ENCODE measurements around the gene AOC1.
"Not testable (repeated sequence)": the region's sequence is repeated elsewhere in the genome, so short reads cannot be mapped to it uniquely, and the experiment has no call there.

The AOC1 gene
- 0 to 0.21 (median 0) reads per million in 9 experiments for total RNA-seq

- peaks cover 49 to 90% of the 10 kb centered on the region in 2 donors for H3K27me3 Mint-ChIP-seq
- ATAC-seq (replicated peaks): no peak
- peaks cover 0 to 3% of the 10 kb centered on the region in 2 donors for H3K4me1 Mint-ChIP-seq (ENCODE audit: low read depth in 2 of 2)
- no peak within 1 kb of the TSS for H3K27ac Mint-ChIP-seq
- no peak for DNase-seq
- no peaks in the 10 kb centered on the region for H3K9me3 Mint-ChIP-seq
- no peaks in the 10 kb centered on the region for H3K36me3 Mint-ChIP-seq (ENCODE audit: insufficient read depth)
- H3K4me3 Mint-ChIP-seq: no peak within 1 kb of the TSS
Observed at GRCh38 chr7:150852371-150852905, at the start of gene AOC1. AOC1 (plus strand) TSS chr7:150852517; CDS start chr7:150856471, 3,954 bp downstream.

- DNase-seq (no peak), ATAC-seq (replicated peaks) (no peak)
- Mint-ChIP-seq H3K4me1 (ENCODE audit: low read depth in 2 of 2) (peaks cover 4% of the 10 kb centered on the region in 2 donors), H3K4me3 (no peak overlapping the region), H3K27me3 (peaks cover 57 to 84% of the 10 kb centered on the region in 2 donors), H3K27ac (no peak overlapping the region), H3K9me3 (no peaks in the 10 kb centered on the region), H3K36me3 (ENCODE audit: insufficient read depth) (no peaks in the 10 kb centered on the region)
Observed at GRCh38 chr7:150803161-150803860, 49.0 kb upstream of the AOC1 start.

GRCh38 chr7:150804802-150805201 lies 47.5 kb upstream of the AOC1 start:
- peaks cover 54 to 83% of the 10 kb centered on the region in 2 donors for H3K27me3 Mint-ChIP-seq
- H3K36me3 Mint-ChIP-seq (ENCODE audit: insufficient read depth): no peaks in the 10 kb centered on the region
- H3K27ac Mint-ChIP-seq: no peak overlapping the region
- no peak for DNase-seq
- no peaks in the 10 kb centered on the region for H3K9me3 Mint-ChIP-seq
- peaks cover 4% of the 10 kb centered on the region in 2 donors for H3K4me1 Mint-ChIP-seq (ENCODE audit: low read depth in 2 of 2)
- ATAC-seq (replicated peaks): no peak
- H3K4me3 Mint-ChIP-seq: no peak overlapping the region

- no peak for DNase-seq
- Mint-ChIP-seq H3K4me3 (no peak overlapping the region), H3K9me3 (no peaks in the 10 kb centered on the region), H3K4me1 (ENCODE audit: low read depth in 2 of 2) (peaks cover 4% of the 10 kb centered on the region in 2 donors), H3K36me3 (ENCODE audit: insufficient read depth) (no peaks in the 10 kb centered on the region), H3K27me3 (peaks cover 62 to 91% of the 10 kb centered on the region in 2 donors), H3K27ac (no peak overlapping the region)
- ATAC-seq (replicated peaks): no peak
Observed at GRCh38 chr7:150805864-150806263, 46.5 kb upstream of the AOC1 start.

- DNase-seq: no peak
- Mint-ChIP-seq H3K4me3 (no peak overlapping the region), H3K4me1 (ENCODE audit: low read depth in 2 of 2) (peaks cover under 1% of the 10 kb centered on the region in 2 donors), H3K36me3 (ENCODE audit: insufficient read depth) (no peaks in the 10 kb centered on the region), H3K27me3 (peaks cover 63 to 91% of the 10 kb centered on the region in 2 donors), H3K9me3 (no peaks in the 10 kb centered on the region), H3K27ac (no peak overlapping the region)
- ATAC-seq (replicated peaks): no peak
Observed at GRCh38 chr7:150806454-150806853, 45.9 kb upstream of the AOC1 start.

GRCh38 chr7:150806863-150807262 lies 45.5 kb upstream of the AOC1 start:
- Mint-ChIP-seq H3K36me3 (ENCODE audit: insufficient read depth) (no peaks in the 10 kb centered on the region), H3K9me3 (no peaks in the 10 kb centered on the region), H3K27me3 (peaks cover 63 to 91% of the 10 kb centered on the region in 2 donors), H3K4me1 (ENCODE audit: low read depth in 2 of 2) (no peaks in the 10 kb centered on the region), H3K4me3 (no peak overlapping the region), H3K27ac (no peak overlapping the region)
- DNase-seq (no peak), ATAC-seq (replicated peaks) (no peak)

- H3K9me3 Mint-ChIP-seq; H3K4me1 Mint-ChIP-seq (ENCODE audit: low read depth in 2 of 2); ATAC-seq (replicated peaks); H3K36me3 Mint-ChIP-seq (ENCODE audit: insufficient read depth); DNase-seq; H3K4me3 Mint-ChIP-seq; H3K27ac Mint-ChIP-seq: not testable (repeated sequence)
- peaks cover 63 to 90% of the 10 kb centered on the region in 2 donors for H3K27me3 Mint-ChIP-seq
Observed at GRCh38 chr7:150807616-150808438, 44.5 kb upstream of the AOC1 start.

- peaks cover 86 to 97% of the 10 kb centered on the region in 2 donors for H3K27me3 Mint-ChIP-seq
- no peak for DNase-seq
- H3K27ac Mint-ChIP-seq: no peak overlapping the region
- H3K4me3 Mint-ChIP-seq: no peak overlapping the region
- peaks cover 0 to 2% of the 10 kb centered on the region in 2 donors for H3K9me3 Mint-ChIP-seq
- no peak for ATAC-seq (replicated peaks)
- H3K4me1 Mint-ChIP-seq (ENCODE audit: low read depth in 2 of 2): no peaks in the 10 kb centered on the region
- no peaks in the 10 kb centered on the region for H3K36me3 Mint-ChIP-seq (ENCODE audit: insufficient read depth)
Observed at GRCh38 chr7:150814328-150815001, 37.9 kb upstream of the AOC1 start.

- Mint-ChIP-seq H3K27ac (no peak overlapping the region), H3K36me3 (ENCODE audit: insufficient read depth) (no peaks in the 10 kb centered on the region), H3K27me3 (peaks cover 59 to 75% of the 10 kb centered on the region in 2 donors), H3K9me3 (peaks cover 0 to 4% of the 10 kb centered on the region in 2 donors), H3K4me1 (ENCODE audit: low read depth in 2 of 2) (no peaks in the 10 kb centered on the region), H3K4me3 (no peak overlapping the region)
- ATAC-seq (replicated peaks) (no peak), DNase-seq (no peak)
Observed at GRCh38 chr7:150818971-150819370, 33.3 kb upstream of the AOC1 start.

GRCh38 chr7:150820148-150820547 lies 32.2 kb upstream of the AOC1 start:
- DNase-seq (no peak), ATAC-seq (replicated peaks) (no peak)
- Mint-ChIP-seq H3K9me3 (peaks cover 0 to 4% of the 10 kb centered on the region in 2 donors), H3K4me1 (ENCODE audit: low read depth in 2 of 2) (no peaks in the 10 kb centered on the region), H3K36me3 (ENCODE audit: insufficient read depth) (no peaks in the 10 kb centered on the region), H3K4me3 (no peak overlapping the region), H3K27me3 (peaks cover 55 to 65% of the 10 kb centered on the region in 2 donors), H3K27ac (no peak overlapping the region)

GRCh38 chr7:150820578-150821198 lies 31.6 kb upstream of the AOC1 start:
- ATAC-seq (replicated peaks): no peak
- no peak overlapping the region for H3K4me3 Mint-ChIP-seq
- no peak for DNase-seq
- no peaks in the 10 kb centered on the region for H3K4me1 Mint-ChIP-seq (ENCODE audit: low read depth in 2 of 2)
- no peak overlapping the region for H3K27ac Mint-ChIP-seq
- H3K36me3 Mint-ChIP-seq (ENCODE audit: insufficient read depth): no peaks in the 10 kb centered on the region
- peaks cover 0 to 4% of the 10 kb centered on the region in 2 donors for H3K9me3 Mint-ChIP-seq
- peaks cover 56 to 67% of the 10 kb centered on the region in 2 donors for H3K27me3 Mint-ChIP-seq

- H3K36me3 Mint-ChIP-seq (ENCODE audit: insufficient read depth): no peaks in the 10 kb centered on the region
- no peaks in the 10 kb centered on the region for H3K4me1 Mint-ChIP-seq (ENCODE audit: low read depth in 2 of 2)
- peaks cover 43 to 57% of the 10 kb centered on the region in 2 donors for H3K27me3 Mint-ChIP-seq
- no peak overlapping the region for H3K27ac Mint-ChIP-seq
- H3K9me3 Mint-ChIP-seq: peaks cover 0 to 2% of the 10 kb centered on the region in 2 donors
- ATAC-seq (replicated peaks) (no peak), DNase-seq (no peak)
- no peak overlapping the region for H3K4me3 Mint-ChIP-seq
Observed at GRCh38 chr7:150823043-150823442, 29.3 kb upstream of the AOC1 start.
